GM18868 (cell line): ENCODE measurements around the gene MYO3B.
"Not testable (repeated sequence)": the region's sequence is repeated elsewhere in the genome, so short reads cannot be mapped to it uniquely, and the experiment has no call there.

Source experiments
- ATAC-seq: cut with Tn5 transposase; IDR thresholded peaks from one replicate; pipeline ENCODE4 v1.9.1; 2021; ENCODE audit warnings: mild to moderate bottlenecking, moderate library complexity; ENCODE audit not compliant: unreplicated experiment

The MYO3B gene

GRCh38 chr2:170401187-170401586, 223.2 kb downstream of the MYO3B start:
- ATAC-seq = no peak

DNA sequence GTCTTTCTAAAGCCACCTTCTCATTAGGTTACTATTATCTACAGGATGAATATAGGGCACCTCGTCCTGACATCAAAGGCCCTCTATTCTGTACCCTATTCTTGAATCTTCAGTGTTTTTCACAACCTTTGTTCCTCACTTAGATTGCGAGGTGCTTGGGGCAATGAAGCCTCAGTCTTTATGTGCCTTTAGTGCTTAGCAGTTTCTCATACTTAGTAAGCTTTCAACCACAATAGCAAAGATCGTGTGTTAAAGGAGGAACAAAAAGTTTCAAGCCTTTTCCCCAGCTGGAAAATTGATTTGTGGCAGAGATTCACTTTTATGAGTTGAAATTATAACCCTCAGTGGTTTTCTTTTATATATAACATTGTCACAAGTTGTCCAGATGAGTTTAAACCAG, 226.9 kb downstream of the MYO3B start:
- ATAC-seq = peak; percentile 58

- ATAC-seq = no peak
Observed at GRCh38 chr2:170405326-170405725, 227.4 kb downstream of the MYO3B start.

GRCh38 chr2:170408461-170409163, 230.7 kb downstream of the MYO3B start:
- ATAC-seq = peak; percentile 71

GRCh38 chr2:170409164-170409535, 231.2 kb downstream of the MYO3B start:
- ATAC-seq = no peak

DNA sequence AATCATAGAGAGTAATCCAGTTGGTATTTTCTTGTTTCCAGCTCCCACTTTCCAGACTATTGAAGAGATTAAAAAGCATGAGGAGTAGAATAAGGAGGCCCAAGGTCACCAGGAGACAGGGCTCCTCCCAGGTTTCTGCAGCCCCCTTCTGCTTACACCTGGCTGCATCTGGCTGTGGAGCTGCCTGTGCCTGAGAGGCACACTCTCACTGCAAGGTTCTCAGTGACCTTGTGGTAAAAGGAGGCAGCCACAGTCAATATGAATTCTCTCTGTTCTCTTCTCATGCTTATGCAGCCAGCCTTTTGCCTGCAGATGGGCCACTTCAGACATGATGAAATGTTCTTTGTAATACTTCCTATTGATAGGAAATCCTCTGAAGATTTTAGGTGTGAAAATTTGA, 233.7 kb downstream of the MYO3B start:
- no peak for ATAC-seq

DNA sequence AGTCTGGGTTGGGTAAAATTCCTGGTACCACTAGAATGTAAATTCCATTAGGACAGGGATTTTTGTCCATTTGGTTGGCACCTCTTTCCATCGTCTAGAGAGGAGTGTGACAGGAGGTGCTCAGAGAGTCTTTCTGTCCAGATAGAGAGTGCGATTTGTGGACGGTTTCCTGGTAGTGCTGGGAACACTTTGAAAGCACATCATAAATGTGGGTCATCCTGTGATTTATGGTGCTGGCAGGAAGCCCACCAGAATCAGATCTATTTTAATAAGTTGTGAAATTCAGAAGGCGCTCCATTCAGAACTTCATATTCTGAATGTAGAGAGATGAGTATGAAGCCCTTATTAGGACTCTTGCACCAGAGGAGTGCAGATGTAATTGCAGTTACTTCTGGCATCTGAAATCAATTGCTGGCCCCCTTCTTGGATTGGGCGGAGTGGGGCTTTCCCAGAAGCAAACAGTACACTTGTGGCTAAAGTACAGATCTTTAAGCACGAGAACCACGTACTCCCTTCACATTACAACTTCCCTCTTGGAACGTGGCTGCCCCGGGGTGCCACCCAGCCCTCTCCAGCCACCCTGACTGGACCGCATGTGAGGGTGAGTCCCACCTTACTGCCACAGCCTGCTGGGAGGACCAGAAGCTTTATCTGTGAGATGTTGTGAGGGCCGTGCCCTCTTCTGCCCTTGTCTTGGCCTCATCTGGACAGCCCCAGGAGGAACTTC, 243.2 kb downstream of the MYO3B start:
- no peak for ATAC-seq

GRCh38 chr2:170423919-170424318, 246.0 kb downstream of the MYO3B start:
- ATAC-seq = no peak

DNA sequence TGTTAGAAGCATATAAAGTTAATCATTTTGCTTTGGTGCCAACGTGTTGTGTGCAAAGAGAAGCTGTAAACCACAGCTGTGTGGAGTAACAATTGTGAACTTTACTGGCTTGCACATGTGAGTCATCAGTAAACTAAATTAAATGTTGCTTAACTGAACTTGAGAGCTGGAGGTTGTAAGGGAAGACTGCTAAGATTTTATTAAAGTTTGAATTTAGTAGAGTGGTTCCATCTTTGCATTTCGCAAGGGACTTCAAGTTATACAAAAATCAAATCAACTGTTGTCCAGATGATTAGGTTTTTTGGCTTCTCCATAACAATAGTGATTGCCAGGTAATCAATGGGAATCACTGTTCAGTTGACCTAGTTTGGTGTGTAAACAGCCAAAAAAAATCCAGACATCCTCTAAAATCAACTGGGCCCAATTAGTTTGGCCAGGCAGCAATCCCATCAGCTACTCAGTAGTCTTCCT, 247.4 kb downstream of the MYO3B start:
- ATAC-seq = no peak

GRCh38 chr2:170428868-170429267, 250.9 kb downstream of the MYO3B start:
- ATAC-seq = no peak

DNA sequence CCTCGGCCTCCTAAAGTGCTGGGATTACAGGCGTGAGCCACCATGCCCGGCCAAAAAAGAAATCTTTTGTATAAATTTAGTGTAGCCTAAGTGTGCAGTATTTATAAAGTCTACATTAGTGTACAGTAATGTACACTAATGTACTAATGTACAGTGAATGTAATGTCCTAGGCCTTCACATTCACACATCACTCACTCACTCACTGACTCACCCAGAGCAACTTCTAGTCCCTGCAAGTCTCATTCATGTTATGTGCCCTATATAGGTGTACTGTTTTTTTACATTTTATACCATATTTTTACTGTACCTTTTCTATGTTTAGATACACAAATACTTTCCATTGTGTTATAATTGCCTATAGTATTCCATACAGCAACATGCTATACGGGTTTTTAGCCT, 254.9 kb downstream of the MYO3B start:
- ATAC-seq = no peak

DNA sequence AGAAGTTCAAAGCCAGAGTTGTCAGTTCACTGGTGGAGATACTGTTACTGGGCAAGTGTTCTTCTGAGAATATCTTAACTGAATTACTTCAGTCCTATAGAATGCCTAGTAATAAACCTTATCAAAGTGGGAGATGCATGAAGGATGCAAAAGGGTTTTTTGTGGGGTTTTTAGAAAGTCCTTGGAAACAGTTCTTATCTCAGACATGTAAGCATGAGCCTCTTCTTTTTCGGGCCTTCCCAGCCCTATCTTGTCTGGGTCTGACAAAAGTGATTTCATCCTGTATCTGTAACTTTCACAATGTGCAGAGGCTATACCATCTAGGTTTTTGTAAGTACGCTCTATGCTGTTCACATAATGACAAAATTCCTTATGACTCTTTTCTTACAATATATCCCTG, 255.5 kb downstream of the MYO3B start:
- ATAC-seq = no peak

- not testable (repeated sequence) for ATAC-seq
Observed at GRCh38 chr2:170434396-170434795, 256.4 kb downstream of the MYO3B start.

GRCh38 chr2:170434900-170435621, 257.1 kb downstream of the MYO3B start:
- ATAC-seq = peak; percentile 93

GRCh38 chr2:170436077-170436943, 258.4 kb downstream of the MYO3B start:
- ATAC-seq = no peak

DNA sequence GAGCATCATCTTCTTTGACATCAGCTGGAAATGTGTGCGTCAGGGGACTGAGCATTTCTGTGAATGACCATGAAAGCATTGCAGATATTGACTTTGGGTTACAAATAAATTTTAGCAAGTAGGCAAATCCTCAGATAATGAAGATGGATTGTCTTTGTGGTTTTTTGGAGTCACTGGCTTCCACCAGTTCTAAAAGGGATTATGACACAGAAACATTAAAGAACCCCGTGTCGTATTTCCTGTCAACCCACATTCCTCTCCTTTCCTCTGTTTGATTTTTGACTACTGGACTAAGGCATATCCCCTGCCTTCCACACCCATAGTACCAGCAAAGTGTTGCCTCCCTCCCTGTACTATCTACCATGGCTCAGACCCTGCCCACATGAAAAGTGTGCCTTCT, 268.1 kb downstream of the MYO3B start:
- no peak for ATAC-seq

DNA sequence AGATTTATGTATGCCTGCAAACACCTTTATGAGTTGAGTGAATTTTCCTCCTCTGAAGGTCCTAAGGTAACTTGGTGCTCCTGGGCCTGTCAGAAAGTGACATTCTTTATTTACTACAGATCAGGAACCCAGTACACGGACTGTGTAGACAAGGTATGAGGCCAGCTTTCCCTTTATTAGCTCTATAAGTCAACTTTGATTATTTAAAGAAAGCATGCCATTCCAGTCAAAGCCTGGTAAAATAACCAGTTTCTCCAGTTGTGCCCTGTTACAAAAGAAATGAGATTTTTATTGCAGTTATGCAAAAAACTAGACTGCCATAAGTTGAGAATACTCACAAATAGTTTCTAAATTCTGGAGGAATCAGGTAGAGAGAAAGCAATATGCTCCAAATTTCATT, 271.1 kb downstream of the MYO3B start:
- ATAC-seq = no peak

GRCh38 chr2:170454471-170455372, 276.8 kb downstream of the MYO3B start:
- no peak for ATAC-seq

DNA sequence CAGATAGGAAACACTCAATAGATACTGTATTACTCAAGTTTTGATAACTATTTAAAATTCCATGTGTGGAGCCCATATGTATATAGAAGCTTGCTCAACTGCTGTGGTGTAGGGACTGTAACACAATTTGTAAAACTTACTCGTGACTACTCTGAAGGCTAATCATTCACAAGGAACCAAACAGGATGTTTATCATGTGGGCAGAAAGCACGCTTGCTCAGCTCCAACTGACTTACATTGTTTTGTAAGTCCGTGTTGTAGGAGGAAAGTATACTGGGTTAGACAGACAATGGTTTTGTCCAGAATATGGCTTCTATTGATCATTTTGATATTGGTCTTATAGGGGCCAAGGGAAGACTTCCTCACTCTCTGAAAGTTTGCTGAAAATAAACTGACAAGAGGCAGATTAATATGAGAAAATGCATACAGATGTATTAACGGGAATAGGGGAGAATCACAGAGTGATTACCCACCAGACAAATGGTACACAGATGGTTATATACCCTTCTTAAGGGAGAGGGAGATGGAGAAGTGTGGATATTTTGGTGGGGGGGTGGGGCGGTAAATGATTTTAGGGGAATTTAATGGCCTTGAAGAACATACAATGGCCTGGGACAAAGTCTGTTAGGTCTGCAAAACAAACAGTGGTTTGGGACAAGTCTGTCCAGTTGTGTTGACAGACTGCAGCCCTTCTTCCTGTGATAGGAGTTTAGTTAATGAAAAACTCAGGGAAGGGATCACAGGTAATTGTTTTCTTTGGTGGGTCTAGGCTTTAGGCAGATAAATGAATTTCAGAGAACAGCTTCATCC, 277.9 kb downstream of the MYO3B start:
- no peak for ATAC-seq
